Left lung (tissue), 10 donors: ENCODE results near the gene PUSL1. TPM values are rescaled to one million over a fixed set of nuclear protein-coding genes. Genes with fewer than 3 reads are reported as not detected.

ENCODE experiments used
- ATAC-seq: fragments of 200-7000 bp; cut with Tn5 transposase; one replicate; pipeline ENCODE4 v1.9.1; 2020; ENCODE audit warnings: moderate library complexity
- DNase-seq, 4 donors: peaks; one replicate each; pipeline ENCODE4 v3.0.0-alpha.2; 2013 to 2020
- H3K27ac ChIP-seq, 2 donors: fragments of 200-600 bp; sonication (generic) in 1 of 2; one replicate each; pipeline versions ENCODE4 v1.5.0 to v1.8.0; 2020 to 2021
- H3K27me3 ChIP-seq, 2 donors: fragments of 200-600 bp; sonication (generic) in 1 of 2; one replicate each; pipeline versions ENCODE4 v1.5.0 to v1.8.0; 2020 to 2021
- H3K36me3 ChIP-seq, 2 donors: fragments of 200-600 bp; sonication (generic) in 1 of 2; one replicate each; pipeline versions ENCODE4 v1.5.0 to v1.8.0; 2020 to 2021
- H3K4me1 ChIP-seq, 2 donors: fragments of 200-600 bp; one replicate each; pipeline ENCODE4 v1.8.0; 2021
- H3K4me3 ChIP-seq, 2 donors: fragments of 200-600 bp; sonication (generic) in 1 of 2; one replicate each; pipeline versions ENCODE4 v1.5.0 to v1.8.0; 2020 to 2021; ENCODE audit warnings: mild to moderate bottlenecking in 1 of 2
- H3K9me3 ChIP-seq, 2 donors: fragments of 200-600 bp; sonication (generic) in 1 of 2; one replicate each; pipeline versions ENCODE4 v1.5.0 to v1.8.0; 2020 to 2021
- CTCF ChIP-seq, 2 donors: fragments of 200-600 bp; sonication (generic) in 1 of 2; IDR thresholded peaks; one replicate each; pipeline versions ENCODE4 v1.5.0 to v1.8.0; 2021; ENCODE audit warnings: antibody characterized with exemption in 2 of 2
- intact Hi-C, 2 donors: fragments of 100-400 bp; cut with DNase I; formaldehyde crosslinking; loops; one replicate each; pipeline versions ENCODE4 v1.11.2 to v1.14.2; 2022
- polyA plus RNA-seq, 6 donors: library from polyadenylated mRNA; unstranded; fragments of 120-200 nt; gene quantifications; one replicate each; pipeline ENCODE4 v1.2.1, GENCODE V29; 2013; ENCODE audit not compliant: insufficient read length in 6 of 6
- total RNA-seq, 2 donors: library from RNA; stranded (reverse); fragmentation: NEBNext Ultra II Directional; extraction: Animal tissue kit (Norgen Biotek cat#: 25700); gene quantifications; one replicate each; pipeline ENCODE4 v1.2.1, GENCODE V29; 2021
- donor health status: DM: no; HTN: yes; CAD: no.
- donor health status: DM: no; HTN: no; CAD: no.

The PUSL1 gene
- total and polyA plus RNA-seq, 8 donors = 4.3 to 18.3 (median 8.7) TPM

- peaks cover 5 to 25% of the 10 kb centered on the region in 2 donors for H3K4me1 ChIP-seq
- TF ChIP-seq CTCF (IDR thresholded peaks at IDR 0.05) = no peak
- intact Hi-C loops = no loop called here
- H3K27me3 ChIP-seq = no peaks in the 10 kb centered on the region
- H3K27ac ChIP-seq = no peak overlapping the region
- H3K9me3 ChIP-seq = no peaks in the 10 kb centered on the region
- ATAC-seq (no peak), DNase-seq (no peak)
- H3K36me3 ChIP-seq = peaks cover 0 to 64% of the 10 kb centered on the region in 2 donors
- no peak overlapping the region for H3K4me3 ChIP-seq
Observed at GRCh38 chr1:1311107-1312104, 3.0 kb downstream of the PUSL1 start.

- H3K4me3 ChIP-seq = no peak overlapping the region
- no peaks in the 10 kb centered on the region for H3K9me3 ChIP-seq
- intact Hi-C loops = no loop called here
- no peak overlapping the region for H3K27ac ChIP-seq
- peaks cover 0 to 76% of the 10 kb centered on the region in 2 donors for H3K36me3 ChIP-seq
- ATAC-seq = no peak
- no peak for DNase-seq
- H3K27me3 ChIP-seq = no peaks in the 10 kb centered on the region
- peaks cover 0 to 18% of the 10 kb centered on the region in 2 donors for H3K4me1 ChIP-seq
- TF ChIP-seq CTCF (IDR thresholded peaks at IDR 0.05) = no peak
Observed at GRCh38 chr1:1312450-1313314, 4.3 kb downstream of the PUSL1 start.

- no peak for TF ChIP-seq CTCF (IDR thresholded peaks at IDR 0.05)
- Histone ChIP-seq H3K36me3 (peaks cover 0 to 85% of the 10 kb centered on the region in 2 donors), H3K4me1 (peaks cover 3 to 27% of the 10 kb centered on the region in 2 donors), H3K9me3 (no peaks in the 10 kb centered on the region), H3K4me3 (no peak overlapping the region), H3K27me3 (no peaks in the 10 kb centered on the region), H3K27ac (no peak overlapping the region)
- DNase-seq (no peak), ATAC-seq (no peak)
- intact Hi-C loops = no loop called here
Observed at GRCh38 chr1:1313500-1314236, 5.3 kb downstream of the PUSL1 start.

- H3K36me3 ChIP-seq = peaks cover 0 to 90% of the 10 kb centered on the region in 2 donors
- intact Hi-C loops = no loop called here
- H3K9me3 ChIP-seq = no peaks in the 10 kb centered on the region
- ATAC-seq (no peak), DNase-seq (no peak)
- H3K27me3 ChIP-seq = no peaks in the 10 kb centered on the region
- no peak for TF ChIP-seq CTCF (IDR thresholded peaks at IDR 0.05)
- H3K4me3 ChIP-seq = no peak overlapping the region
- H3K4me1 ChIP-seq = peaks cover 7 to 27% of the 10 kb centered on the region in 2 donors
- H3K27ac ChIP-seq = no peak overlapping the region
Observed at GRCh38 chr1:1314237-1314586, 5.8 kb downstream of the PUSL1 start.
